HFF-Myc (cell line): ENCODE data around the gene RAB3D.
"Not testable (repeated sequence)": the region's sequence is repeated elsewhere in the genome, so short reads cannot be mapped to it uniquely, and the experiment has no call there.

Experiments
- DNase-seq: peaks from one replicate; pipeline ENCODE4 v3.0.0-alpha.2; 2011; ENCODE audit warnings: low read depth; ENCODE audit errors: extremely low read depth
- H3K4me3 ChIP-seq: replicated peaks from 2 replicates; pipeline ENCODE4 v1.5.1; 2011; ENCODE audit warnings: low read depth, mild to moderate bottlenecking, control low read depth, low read length
- TF ChIP-seq, protein P1 (sequence below): IDR thresholded peaks from 2 replicates; pipeline ENCODE4 v1.5.1; 2012; ENCODE audit warnings: mild to moderate bottlenecking, low read depth, low read length, control low read depth; ENCODE audit errors: missing control alignments

RAB3D gene

DNA sequence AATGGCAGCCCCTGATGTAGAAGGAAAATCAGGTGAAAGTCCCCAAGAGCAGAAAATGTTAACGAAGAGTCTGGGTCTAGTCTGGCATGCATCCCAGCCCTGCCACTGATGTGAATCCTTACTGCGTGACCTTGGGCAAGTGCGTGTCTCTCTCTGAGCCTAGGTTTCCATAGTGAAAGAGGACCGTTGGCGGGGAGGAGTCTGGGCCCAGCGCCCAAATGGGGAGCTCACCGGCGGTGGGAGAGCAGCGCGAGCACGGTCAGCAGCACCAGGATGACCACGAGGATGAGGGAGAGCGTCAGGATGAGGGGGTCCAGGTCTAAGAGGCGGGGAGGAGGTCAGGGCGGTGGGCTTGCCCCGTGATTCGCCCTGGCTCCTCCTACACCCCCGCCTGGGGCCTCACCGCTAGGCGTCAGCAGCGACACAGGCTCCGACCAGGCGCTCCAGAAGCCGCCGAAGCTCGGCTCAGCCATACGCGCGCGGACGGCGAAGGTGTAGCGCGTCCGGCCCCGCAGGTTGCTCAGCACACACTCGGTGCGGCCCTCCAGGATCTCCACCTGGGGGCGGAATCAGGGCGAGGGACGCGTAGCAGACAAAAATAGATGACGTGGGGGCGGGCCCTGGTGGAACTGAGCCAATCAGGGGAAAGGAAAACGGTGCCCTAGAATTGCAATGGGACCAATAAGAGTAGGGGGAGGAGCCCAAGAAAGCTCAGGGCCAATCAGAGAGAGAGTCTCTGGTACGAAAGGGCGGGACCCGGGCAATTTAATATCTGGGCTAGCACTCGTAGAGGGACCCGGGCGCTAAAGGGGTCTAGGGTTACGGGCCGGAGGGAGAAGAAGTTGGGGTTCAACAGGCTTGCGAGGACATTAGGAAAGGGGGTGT, 41.4 kb upstream of the RAB3D start:
- peak; percentile 91 for DNase-seq
- H3K4me3 ChIP-seq: peak overlapping the region; percentile 57
- TF ChIP-seq, protein P1, sequence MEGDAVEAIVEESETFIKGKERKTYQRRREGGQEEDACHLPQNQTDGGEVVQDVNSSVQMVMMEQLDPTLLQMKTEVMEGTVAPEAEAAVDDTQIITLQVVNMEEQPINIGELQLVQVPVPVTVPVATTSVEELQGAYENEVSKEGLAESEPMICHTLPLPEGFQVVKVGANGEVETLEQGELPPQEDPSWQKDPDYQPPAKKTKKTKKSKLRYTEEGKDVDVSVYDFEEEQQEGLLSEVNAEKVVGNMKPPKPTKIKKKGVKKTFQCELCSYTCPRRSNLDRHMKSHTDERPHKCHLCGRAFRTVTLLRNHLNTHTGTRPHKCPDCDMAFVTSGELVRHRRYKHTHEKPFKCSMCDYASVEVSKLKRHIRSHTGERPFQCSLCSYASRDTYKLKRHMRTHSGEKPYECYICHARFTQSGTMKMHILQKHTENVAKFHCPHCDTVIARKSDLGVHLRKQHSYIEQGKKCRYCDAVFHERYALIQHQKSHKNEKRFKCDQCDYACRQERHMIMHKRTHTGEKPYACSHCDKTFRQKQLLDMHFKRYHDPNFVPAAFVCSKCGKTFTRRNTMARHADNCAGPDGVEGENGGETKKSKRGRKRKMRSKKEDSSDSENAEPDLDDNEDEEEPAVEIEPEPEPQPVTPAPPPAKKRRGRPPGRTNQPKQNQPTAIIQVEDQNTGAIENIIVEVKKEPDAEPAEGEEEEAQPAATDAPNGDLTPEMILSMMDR: peak; percentile 68

DNA sequence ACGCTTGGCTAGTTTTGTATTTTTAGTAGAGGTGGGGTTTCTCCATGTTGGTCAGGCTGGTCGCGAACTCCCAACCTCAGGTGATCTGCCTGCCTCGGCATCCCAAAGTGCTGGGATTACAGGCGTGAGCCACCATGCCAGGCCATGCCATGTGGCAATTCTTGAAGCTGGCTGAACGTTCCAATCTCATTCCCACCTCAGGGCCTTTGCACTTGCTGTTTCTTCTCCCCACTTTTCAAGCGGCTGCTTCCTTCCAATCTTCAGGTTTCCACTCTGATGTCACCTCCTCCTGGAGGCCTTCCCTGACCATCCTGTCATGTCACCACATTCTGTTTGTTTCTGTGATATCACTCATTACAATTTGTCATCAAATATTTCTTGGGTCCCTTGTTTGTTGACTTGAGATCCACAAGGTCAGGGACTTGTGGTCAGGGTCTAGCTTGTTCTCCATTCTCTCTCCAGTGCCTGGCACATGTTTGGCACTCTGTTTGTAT, 40.4 kb upstream of the RAB3D start:
- no peak for DNase-seq
- H3K4me3 ChIP-seq: no peak overlapping the region
- TF ChIP-seq, protein P1: no peak

DNA sequence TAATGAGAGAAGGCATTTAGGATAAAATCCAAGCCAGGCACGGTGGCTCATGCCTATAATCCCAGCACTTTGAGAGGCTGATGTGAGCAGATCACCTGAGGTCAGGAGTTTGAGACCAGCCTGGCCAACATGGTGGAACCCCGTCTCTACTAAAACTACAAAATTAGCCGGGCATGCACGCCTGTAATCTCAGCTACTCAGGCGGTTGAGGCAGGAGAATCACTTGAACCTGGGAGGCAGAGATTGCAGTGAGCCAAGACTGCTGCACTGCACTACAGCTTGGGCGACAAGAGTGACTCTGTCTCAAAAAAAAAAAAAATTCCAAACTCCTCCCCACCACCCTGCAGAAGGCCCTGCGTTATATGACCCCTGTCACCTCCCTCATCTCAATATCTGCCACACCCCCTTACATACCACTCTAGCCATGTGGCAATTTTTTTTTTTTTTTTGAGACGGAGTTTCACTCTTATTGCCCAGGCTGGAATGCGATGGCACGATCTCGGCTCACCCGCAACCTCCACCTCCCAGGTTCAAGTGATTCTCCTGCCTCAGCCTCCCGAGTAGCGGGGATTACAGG, 39.9 kb upstream of the RAB3D start:
- DNase-seq, H3K4me3 ChIP-seq: not testable (repeated sequence)

DNA sequence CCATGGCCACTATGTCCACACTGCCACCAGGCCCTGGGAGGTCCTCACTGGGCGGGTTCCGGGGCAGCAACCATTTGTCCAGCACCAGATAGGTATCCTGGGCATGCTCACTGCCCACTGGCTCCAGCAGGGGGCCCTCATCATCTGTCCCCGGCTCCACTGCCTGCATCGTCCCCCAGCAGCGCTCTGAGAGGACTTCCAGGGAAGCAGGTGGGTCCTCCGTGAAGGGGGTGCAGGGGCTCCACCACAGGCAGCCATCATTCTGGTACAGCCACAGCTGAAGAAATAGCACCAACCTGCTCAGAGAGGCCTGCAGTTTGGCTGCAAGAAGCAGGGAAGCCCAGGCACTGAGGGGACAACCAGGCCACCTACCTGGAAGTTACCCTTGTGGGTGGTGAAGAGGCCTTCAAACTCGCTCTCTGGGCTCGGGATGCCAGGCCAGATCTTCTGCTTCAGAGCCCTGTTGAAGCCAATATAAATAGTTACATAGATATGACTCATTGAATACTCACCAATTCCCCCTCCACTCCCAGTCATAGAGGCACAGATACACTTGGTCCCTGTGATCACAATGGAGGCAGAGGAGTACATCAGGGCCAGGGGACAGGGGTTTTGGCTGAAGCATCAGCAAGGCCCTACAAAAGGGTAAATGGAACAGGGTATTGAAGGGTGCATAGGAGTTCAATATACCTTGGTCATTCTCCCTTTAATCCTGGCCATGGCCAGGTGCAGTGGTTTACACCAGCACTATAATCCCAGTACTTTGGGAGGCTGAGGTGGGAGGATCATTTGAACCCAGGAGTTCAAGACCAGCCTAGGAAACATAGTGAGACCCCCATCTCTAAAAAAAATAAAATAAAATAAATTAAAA, 39.1 kb upstream of the RAB3D start:
- TF ChIP-seq, protein P1: peak; percentile 64
- no peak for DNase-seq

DNA sequence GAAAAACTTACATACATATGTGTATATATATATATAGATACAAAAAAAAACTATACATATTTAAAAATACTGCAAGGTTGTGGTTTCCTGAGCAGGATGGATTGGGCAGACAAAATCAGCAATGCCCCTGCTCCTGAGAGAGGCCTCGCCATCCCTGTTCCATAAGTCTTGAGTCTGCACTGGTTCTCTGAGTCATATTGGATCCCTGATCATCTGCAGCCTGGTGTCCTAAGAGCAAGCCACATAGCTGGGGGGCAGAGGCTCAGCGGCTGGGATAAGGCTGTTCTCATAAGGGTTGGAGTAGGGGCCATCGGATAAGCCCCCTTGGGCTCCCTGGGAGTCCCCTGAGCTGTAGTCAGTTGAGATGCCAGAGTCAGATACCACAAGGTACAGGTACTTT, 38.3 kb upstream of the RAB3D start:
- DNase-seq: no peak
- H3K4me3 ChIP-seq: no peak overlapping the region
- TF ChIP-seq, protein P1: no peak

More for the DNA sequence above, 39.1 kb upstream of the RAB3D start:
- no peak overlapping the region for H3K4me3 ChIP-seq

DNA sequence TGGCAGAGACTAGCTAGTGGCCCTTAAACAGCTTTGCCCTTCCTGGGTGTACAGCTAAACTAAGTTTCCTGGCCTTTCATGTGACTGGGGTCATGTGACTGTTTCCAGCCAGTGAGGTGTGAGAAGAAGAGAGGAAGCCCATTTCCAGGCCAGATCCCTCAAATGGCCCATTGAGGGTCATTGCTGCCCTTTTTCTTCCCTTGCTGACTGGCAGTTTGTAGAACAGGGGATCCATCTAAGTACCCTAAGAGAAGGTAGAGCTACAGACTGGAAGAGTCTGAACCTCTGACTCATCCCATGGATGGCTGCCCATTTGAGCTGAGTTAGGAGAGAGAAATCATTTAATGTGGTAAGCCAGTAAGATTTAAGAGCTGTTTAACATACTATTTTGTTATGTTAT, 37.8 kb upstream of the RAB3D start:
- peak; percentile 68 for DNase-seq

More for the DNA sequence above, 37.8 kb upstream of the RAB3D start:
- no peak overlapping the region for H3K4me3 ChIP-seq
- TF ChIP-seq, protein P1: no peak
